GM21360 (cell line): Measurements from ENCODE around the gene LYPD5.
"Not testable (repeated sequence)": the region's sequence is repeated elsewhere in the genome, so short reads cannot be mapped to it uniquely, and the experiment has no call there.

Experiments
- ATAC-seq: cut with Tn5 transposase; IDR thresholded peaks from one replicate; pipeline ENCODE4 v1.9.1; 2021; ENCODE audit warnings: mild to moderate bottlenecking, moderate library complexity; ENCODE audit not compliant: unreplicated experiment

Gene LYPD5

GRCh38 chr19:43806848-43807247 is 4.6 kb upstream of the LYPD5 start:
- no peak for ATAC-seq

- not testable (repeated sequence) for ATAC-seq
Measured at GRCh38 chr19:43806401-43806800, 4.2 kb upstream of the LYPD5 start.

GRCh38 chr19:43804432-43804831 is 2.2 kb upstream of the LYPD5 start:
- no peak for ATAC-seq

GRCh38 chr19:43799502-43800142 is 2.6 kb downstream of the LYPD5 start:
- ATAC-seq: no peak

GRCh38 chr19:43798546-43799409 is 3.5 kb downstream of the LYPD5 start:
- no peak for ATAC-seq

GRCh38 chr19:43798026-43798545 is 4.2 kb downstream of the LYPD5 start:
- no peak for ATAC-seq

- ATAC-seq: no peak
Measured at GRCh38 chr19:43797556-43797955, 4.7 kb downstream of the LYPD5 start.

GRCh38 chr19:43797118-43797517 is 5.1 kb downstream of the LYPD5 start:
- no peak for ATAC-seq

GRCh38 chr19:43790587-43790986 is 11.7 kb downstream of the LYPD5 start:
- no peak for ATAC-seq

- ATAC-seq: no peak
Measured at GRCh38 chr19:43789029-43789428, 13.2 kb downstream of the LYPD5 start.

GRCh38 chr19:43786665-43787064 is 15.6 kb downstream of the LYPD5 start:
- ATAC-seq: no peak

- ATAC-seq: no peak
Measured at GRCh38 chr19:43784981-43785808, 17.1 kb downstream of the LYPD5 start.

- ATAC-seq: no peak
Measured at GRCh38 chr19:43784241-43784980, 17.8 kb downstream of the LYPD5 start.

- ATAC-seq: no peak
Measured at GRCh38 chr19:43783636-43784035, 18.6 kb downstream of the LYPD5 start.

GRCh38 chr19:43782689-43783231 is 19.5 kb downstream of the LYPD5 start:
- ATAC-seq: no peak

GRCh38 chr19:43782311-43782660 is 20.0 kb downstream of the LYPD5 start:
- ATAC-seq: no peak

GRCh38 chr19:43781630-43782310 is 20.5 kb downstream of the LYPD5 start:
- ATAC-seq: no peak

- ATAC-seq: no peak
Measured at GRCh38 chr19:43780706-43781525, 21.3 kb downstream of the LYPD5 start, which contains the start of gene KCNN4. Gene KCNN4 (minus strand): TSS chr19:43780973. CDS start chr19:43780861, 112 bp downstream.

- ATAC-seq: no peak
Measured at GRCh38 chr19:43779820-43780219, 22.4 kb downstream of the LYPD5 start.
